H1 (cell line): Measurements from ENCODE around the gene METTL8. TPM values are rescaled to one million over a fixed set of nuclear protein-coding genes. Genes with fewer than 3 reads are reported as not detected.

Experiments
- ASH2L ChIP-seq: fragments of 200-600, 300-600 bp; sonication (generic); IDR thresholded peaks from one replicate; pipeline ENCODE4 v1.7.1; 2017; ENCODE audit warnings: low read length
- CEBPB ChIP-seq: IDR thresholded peaks from 2 replicates; pipeline ENCODE4 v1.6.1; 2012; ENCODE audit warnings: low read depth, low read length
- CHD2 ChIP-seq: IDR thresholded peaks from 2 replicates; pipeline ENCODE4 v1.6.1; 2012; ENCODE audit warnings: low read length, improper control_type of control experiment
- GABPA ChIP-seq: IDR thresholded peaks from 2 replicates; pipeline ENCODE4 v1.6.1; 2011; ENCODE audit warnings: mild to moderate bottlenecking, low read length, moderate library complexity, borderline replicate concordance; ENCODE audit not compliant: insufficient read depth
- GTF2F1 ChIP-seq: IDR thresholded peaks from 2 replicates; pipeline ENCODE4 v1.6.1; 2012; ENCODE audit warnings: low read depth, low read length, improper control_type of control experiment, borderline replicate concordance
- KDM4A ChIP-seq: IDR thresholded peaks from one replicate; pipeline ENCODE4 v1.7.1; 2012; ENCODE audit warnings: low read depth, mild to moderate bottlenecking, moderate library complexity, low read length, inconsistent platforms; ENCODE audit not compliant: severe bottlenecking
- PHF8 ChIP-seq: fragments of 200-600 bp; sonication (generic); conservative IDR thresholded peaks from 2 replicates; pipeline ENCODE4 v1.7.1; 2012; ENCODE audit warnings: low read depth, mild to moderate bottlenecking, inconsistent platforms, low read length, moderate library complexity
- SUZ12 ChIP-seq: fragments of 200-600 bp; sonication (generic); IDR thresholded peaks from 2 replicates; pipeline ENCODE4 v1.6.1; 2012; ENCODE audit warnings: mild to moderate bottlenecking, inconsistent platforms, low read length, moderate library complexity, mixed read lengths
- polyA plus RNA-seq, 7 experiments: library from polyadenylated mRNA; depleted of rRNA in 3 of 7; stranded (reverse) in 5 of 7; unstranded in 2 of 7; fragments of >200 nt in 5 of 7; fragments of 200-250 nt in 2 of 7; gene quantifications; 1 replicate in 5 of 7; 2 replicates in 1 of 7; 4 replicates in 1 of 7; pipeline versions ENCODE4 v1.2.1 to v1.2.3, GENCODE V29; 2011 to 2013; ENCODE audit warnings: missing spikeins in 2 of 7, mixed read lengths in 2 of 7
- total RNA-seq: library from RNA; stranded (reverse); fragmentation: NEBNext Ultra II Directional; extraction: Animal tissue kit (Norgen Biotek cat#: 25700); gene quantifications from 2 replicates; pipeline ENCODE4 v1.2.1, GENCODE V29; 2021
- TF ChIP-seq, protein P1 (sequence below): IDR thresholded peaks from 2 replicates; pipeline ENCODE4 v1.6.1; 2011; ENCODE audit warnings: low read length, improper control_type of control experiment

METTL8 gene
- total and polyA plus RNA-seq, 2 of the 8 experiments (the other 6 are each of a cell fraction or from before 2014, with no cell fraction given) = 17.6 to 79.7 TPM

DNA sequence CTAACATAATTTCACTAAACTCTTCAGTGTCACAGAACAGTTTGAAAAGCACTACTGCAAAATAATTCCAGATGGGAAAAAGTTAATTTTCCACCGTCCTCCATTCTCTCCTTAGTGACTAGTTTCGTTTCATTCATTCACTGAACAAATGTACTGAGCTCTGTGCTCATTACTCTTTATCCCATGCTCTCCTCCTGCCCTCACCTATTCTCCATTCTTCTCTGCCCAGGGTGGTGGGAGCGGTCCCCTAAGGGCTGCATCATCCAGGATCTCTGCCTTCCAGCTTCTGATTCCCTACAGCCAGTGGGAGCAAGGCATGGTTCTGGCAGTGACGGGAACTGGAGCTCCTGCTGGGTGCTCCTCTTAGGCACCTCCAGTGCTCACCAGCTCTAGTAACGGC lies 139.2 kb downstream of the METTL8 start (continued):
- TF ChIP-seq GABPA = no peak
- TF ChIP-seq CEBPB = no peak
- no peak for TF ChIP-seq ASH2L
- no peak for TF ChIP-seq CHD2
- no peak for TF ChIP-seq KDM4A
- no peak for TF ChIP-seq PHF8
- TF ChIP-seq, protein P1, sequence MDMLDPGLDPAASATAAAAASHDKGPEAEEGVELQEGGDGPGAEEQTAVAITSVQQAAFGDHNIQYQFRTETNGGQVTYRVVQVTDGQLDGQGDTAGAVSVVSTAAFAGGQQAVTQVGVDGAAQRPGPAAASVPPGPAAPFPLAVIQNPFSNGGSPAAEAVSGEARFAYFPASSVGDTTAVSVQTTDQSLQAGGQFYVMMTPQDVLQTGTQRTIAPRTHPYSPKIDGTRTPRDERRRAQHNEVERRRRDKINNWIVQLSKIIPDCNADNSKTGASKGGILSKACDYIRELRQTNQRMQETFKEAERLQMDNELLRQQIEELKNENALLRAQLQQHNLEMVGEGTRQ = no peak
- no peak for TF ChIP-seq GTF2F1
- TF ChIP-seq SUZ12 = no peak
